GM18511 (cell line): ENCODE measurements around the gene FKBP8.

Source experiments
- ATAC-seq: cut with Tn5 transposase; IDR thresholded peaks from one replicate; pipeline ENCODE4 v1.9.1; 2021; ENCODE audit warnings: mild to moderate bottlenecking, moderate library complexity; ENCODE audit not compliant: unreplicated experiment

The FKBP8 gene

DNA sequence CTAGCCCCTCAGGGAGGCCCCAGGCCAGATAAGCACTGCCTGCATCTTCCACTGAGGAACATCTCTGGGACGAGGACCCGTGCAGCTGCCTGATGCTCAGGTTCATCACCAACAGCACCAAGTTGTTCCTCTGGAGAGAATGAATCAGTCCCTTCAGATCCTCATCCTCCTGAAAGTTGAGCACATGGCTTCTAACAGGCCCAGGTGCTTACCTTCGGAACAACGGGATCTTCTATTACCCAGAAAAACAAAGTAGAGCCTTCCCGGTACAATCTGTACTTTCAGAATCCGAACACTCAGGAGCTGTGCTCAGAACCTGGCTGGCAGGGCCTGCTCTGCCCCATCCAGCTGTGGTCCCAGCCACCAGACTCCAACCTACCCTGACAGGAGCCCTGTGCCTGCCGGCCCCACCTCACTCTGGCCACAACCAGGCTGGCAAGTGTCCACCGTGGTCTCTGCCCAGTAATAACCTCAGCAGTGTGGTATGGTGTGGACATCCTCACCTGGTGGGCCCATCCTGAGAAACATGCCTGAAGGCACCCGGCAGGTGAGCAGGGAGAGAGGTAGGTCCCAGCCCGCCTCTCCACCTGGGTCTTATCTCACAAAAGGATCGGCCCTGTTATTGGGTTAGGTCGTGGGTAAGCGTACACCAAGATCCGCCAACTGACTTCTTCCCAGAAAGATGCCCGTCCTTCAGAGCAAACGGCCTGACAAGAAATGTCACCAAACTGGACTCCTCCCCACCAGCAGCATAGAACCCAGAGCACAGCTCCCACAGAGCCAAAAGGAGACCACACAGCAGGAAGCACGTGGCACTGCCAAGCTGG, 55.6 kb downstream of the FKBP8 start:
- ATAC-seq: no peak

DNA sequence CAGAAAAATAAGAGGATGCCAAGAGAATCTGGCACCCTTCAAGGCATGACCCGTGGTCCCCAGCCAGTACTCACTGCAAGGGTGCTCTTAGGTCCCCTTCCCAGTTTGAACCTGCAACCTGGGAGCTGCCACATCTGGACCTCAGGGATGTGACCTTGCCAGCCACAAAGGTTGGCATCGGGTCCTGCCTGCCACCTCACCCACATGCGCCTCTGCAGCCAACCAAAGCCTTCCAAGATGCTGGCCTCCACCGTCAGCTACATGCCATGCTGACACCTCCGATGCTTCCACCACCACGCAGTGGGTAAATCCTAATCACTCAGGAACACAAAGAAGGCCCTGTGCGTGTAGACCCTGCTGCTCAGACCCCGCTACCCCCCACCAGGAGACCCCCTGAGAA, 56.6 kb downstream of the FKBP8 start:
- no peak for ATAC-seq

DNA sequence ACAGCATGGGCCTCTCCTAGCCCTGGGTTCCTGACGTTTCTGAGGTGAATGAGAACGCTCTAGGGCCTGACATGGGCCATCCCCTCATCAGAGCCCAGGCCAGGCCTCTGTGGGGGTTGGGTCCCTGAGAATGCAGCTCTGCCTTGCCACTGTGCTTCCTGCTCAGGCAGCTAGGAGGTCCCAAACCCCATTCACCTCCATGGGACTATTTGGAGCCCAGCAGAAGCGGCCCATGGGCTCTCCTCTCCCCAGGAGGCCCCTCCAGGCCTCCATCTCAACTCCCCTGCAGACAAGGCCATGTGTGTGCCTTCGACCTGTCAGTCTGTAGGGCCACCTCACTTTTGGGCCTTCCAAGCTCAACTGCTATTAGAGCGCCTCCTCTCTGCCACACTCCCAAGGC, 58.4 kb downstream of the FKBP8 start:
- ATAC-seq: no peak

DNA sequence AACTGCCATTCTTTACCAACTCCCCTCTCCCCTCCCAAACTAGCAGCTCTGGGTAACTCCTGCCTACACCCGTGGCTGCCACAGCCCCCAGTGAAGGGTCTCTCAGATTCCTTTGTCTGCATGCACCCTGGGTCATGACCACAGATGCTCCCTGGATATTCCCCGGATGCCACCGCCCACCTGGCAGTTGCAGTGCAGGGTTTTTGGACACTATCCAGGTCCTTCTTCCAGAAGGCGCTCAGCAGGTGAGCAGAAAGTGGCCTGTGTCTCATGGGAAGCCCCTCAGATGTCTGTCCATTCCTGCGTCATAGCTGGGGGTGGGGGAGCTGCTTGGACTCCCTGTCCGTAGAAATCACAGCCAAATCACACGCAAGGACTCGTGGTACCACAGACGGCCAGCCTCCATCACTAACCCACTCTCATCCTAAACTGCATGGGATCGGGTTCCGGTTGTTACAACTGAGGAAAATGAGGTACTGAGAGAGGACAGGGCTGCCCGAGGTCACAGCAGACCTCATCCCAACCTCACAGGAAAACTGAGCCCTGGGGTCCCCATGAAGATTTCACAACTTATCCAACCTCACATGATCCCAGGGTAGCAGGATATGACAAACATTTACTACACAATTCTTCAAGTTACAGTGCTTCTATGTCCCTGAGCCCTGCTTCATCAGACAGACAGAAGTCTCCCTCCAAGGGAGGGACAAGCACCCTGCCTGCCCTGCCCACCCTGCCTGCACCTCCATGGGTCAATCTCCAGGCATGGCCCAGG, 60.1 kb downstream of the FKBP8 start:
- no peak for ATAC-seq
